Measurements from ENCODE around the gene ASS1.

The ASS1 gene

DNA sequence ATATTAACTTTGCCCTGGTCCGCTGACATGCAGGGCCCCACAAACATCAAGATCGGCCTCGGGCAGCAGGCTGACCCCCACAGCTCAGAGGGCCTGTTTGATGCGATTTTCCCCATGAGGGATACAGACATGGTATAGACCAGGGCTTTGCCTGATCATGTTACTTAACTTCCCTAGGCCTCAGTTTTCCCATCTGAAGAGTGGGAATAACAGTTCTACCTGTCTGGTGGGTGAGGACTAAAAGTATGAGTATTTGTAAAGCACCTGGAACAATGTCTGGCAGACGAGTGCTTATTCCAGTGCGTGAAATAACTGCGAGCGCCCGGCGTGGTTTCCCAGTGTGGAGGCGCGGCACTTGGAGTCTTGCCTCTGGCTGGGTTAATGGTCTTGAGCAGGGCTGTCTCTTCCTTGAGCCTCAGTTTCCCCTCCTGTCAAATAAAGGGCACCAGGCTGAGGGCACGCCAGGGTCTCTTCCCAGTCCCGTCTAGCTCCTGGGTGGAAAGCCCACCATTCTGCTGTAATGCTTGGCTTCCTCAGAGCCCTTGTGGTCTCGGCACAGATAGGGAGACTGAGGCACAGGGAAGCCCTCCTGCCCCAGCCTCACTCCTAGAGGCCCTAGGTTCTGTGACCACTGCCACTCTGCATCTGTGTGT lies 47.2 kb downstream of the ASS1 start:
- DNase-seq (ENCODE audit: insufficient read length, low spot score) (no peak), FAIRE-seq (no peak)

DNA sequence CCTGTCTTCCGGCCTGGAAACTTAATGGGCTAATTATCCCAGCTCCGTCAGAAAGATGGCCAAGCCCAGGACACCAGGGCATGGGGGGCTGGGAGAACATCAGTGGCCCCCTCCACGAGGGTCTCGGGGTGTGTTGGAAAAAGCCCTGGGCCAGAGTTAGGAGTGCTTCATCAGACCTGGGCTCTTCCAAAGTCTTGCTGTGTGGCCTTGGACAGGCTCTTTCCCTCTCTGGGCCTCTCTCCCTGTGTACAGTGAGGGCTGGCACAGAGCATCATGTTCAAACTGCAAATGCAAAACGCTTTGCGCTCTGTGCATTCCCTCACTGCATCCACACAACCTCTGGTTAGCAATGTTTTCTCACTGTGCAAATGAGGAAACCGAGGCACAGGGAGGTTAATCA lies 48.3 kb downstream of the ASS1 start:
- no peak for DNase-seq (ENCODE audit: insufficient read length, low spot score)
- FAIRE-seq: no peak

DNA sequence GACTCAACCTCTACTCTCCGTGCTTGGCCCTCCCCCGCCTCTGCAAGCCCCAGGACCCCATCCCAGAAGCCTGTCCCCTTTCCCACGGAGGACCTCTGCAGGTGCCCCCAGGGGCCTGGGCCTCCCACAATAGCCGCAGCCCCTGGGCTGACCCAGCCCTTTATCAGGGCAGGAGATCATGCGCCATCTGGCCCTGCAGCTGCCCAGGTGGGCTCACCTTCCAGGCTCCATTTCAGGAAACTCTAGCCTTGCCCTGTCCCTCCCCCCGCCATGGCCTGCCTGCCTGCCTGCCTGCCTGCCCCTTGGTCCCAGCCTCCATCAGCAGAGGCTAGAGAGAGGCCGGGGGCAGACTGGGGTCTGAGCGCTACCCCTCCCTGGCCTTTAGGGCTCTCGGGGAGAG lies 48.7 kb downstream of the ASS1 start:
- no peak for FAIRE-seq
- no peak for DNase-seq (ENCODE audit: insufficient read length, low spot score)

DNA sequence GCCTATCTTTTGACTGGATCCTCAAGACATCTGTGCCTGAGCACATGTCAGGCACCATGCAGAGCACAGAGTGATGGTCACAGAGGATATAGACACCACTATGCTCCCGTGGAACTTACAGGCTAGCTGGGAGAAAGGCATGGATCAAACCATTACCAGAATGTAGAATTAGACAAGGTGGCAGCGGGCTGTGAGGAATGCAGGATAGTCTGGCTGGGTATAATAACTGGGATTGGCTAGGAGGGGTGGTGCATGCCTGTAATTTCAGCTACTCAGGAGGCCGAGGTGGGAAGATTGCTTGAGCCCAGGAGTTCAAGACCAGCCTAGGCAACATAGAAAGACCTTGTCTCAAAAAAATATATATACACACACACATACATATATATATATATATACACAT lies 50.3 kb downstream of the ASS1 start:
- FAIRE-seq (no peak), DNase-seq (ENCODE audit: insufficient read length, low spot score) (no peak)

DNA sequence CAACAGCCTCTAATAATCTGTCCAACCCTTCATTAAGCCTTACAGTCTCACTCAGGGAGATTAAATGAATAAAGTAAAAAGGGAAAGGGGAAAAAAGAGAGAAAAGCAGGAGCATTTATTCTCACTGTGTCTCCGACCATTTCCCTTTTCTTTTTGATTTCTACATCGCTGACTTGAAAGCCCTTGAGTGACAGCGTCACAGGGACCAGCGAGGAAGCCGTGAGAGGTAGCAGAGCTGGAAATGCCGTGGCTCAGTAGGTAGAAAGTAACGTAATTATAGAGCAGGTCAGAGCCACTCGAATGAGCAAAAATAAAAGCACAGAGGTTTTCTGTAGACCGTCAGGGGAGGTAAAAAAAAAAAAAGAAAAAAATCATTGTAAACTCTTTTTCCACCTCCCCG lies 52.4 kb downstream of the ASS1 start:
- DNase-seq (ENCODE audit: insufficient read length, low spot score): no peak
- FAIRE-seq: no peak

DNA sequence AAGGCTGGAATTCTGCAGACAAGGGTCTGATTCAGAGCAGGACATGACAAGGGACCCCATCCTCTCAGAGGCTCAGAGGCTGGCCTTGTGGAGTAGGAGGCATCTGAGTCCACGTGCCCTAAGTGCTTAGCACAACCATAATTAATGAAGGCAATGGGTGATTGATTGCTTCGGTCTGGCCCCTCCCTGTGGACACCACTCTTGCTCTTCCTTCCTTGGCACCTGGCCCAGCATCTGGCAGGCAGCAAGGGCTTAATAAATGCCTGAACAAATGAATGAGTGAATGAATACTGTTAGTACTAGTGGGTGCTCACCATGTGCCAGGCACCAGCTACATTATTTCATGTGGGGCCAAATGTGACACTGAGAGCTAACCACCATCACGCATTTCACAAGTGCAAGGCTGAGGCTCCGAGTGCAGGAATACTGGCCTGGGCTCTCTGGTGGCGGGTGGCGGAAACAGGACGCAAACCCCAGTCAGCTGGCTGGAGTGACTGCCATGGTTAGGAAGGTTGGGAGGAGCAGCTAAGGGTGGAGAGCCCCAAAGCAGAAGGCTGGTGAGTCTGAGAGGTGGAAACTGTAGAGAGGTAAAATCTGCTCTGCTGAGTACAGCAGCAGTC lies 53.6 kb downstream of the ASS1 start:
- no peak for DNase-seq (ENCODE audit: insufficient read length, low spot score)
- no peak for FAIRE-seq

DNA sequence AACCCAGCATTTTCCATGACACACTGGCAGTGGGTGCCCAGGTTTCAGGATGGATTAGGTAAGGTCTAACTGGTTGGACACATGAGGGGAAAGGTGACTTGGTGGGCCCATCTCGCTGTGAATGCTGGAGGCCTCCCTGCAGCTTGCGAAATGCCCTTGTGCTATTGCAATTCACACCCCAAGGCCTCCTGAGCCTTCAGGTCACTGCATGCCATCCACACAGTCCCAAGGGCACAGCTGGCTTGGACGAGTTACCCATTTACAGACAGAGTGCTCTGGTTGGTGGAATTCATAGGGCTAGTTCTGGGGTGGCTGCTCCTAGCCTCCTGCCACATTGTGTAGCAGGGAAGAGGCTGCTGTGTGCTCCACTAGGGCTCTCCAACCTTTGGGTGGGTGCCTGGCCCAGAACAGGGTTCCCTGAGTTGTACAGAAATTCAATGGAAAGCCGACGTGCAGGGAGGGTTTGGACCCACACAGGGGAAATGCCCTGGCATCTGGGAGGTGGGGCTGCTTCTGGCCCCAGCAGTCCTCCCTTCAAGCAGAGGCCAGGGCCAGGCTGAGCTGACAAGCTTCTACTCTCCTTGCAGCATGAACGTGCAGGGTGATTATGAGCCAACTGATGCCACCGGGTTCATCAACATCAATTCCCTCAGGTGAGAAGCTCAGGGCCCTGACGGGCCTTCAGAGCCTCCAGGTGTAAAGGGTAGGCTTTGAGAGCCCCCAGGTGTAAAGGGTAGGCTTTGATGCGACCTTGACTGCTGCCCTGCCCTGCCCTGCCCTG lies 54.3 kb downstream of the ASS1 start:
- FAIRE-seq: no peak
- no peak for DNase-seq (ENCODE audit: insufficient read length, low spot score)

DNA sequence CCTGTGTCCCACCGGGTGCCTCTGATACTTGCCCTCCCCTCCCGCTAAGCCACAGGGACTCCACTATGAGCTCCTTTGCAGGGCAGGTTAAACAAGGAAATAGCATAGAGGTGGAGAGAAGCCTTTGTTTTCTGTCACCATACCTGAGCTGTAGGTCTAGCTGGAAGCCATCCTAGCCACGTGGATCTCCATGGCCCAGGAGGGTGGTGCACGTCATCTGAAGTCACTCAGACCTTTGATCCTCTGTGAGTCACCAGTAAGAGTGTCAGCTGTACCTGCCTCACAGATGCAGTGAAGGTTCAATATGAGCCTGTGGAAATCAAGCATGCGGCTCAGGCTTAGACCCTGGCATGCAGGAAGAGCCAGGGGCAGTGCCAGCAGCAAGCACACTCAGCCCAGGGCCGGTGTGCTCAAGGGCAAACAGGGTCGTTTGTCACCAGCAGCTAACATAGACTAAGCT lies 55.1 kb downstream of the ASS1 start:
- DNase-seq (ENCODE audit: insufficient read length, low spot score): no peak
- FAIRE-seq: no peak

DNA sequence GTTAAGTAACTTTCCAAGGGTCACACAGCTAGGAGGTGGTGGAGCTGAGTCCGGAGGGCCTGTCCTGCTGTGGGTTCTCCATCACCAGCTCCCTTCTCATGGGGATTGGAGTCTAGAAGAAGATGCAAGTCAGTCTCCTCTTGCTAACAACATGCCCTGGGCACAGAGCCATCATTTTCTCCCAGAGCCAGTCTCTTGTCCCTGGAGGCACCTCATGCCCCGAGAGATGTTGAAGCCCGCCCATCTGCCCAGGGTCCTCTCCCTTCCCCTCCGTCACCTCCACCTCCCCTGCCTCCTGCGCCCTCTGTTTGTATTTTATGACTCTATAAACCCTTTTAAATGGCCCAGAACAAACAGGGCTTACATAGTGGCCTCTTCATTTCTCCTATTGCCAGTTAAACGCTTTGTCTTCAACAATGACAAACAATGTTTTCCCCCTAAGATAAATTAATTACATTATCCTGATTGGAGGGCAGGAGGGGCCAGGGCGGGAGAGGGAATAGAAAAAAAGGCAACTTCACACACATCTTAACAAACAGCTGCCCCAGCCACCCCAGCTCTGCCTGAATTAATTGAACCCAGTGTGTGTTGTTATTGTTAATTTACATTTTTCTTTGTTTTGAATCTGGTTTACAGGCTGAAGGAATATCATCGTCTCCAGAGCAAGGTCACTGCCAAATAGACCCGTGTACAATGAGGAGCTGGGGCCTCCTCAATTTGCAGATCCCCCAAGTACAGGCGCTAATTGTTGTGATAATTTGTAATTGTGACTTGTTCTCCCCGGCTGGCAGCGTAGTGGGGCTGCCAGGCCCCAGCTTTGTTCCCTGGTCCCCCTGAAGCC lies 55.8 kb downstream of the ASS1 start:
- FAIRE-seq (no peak), DNase-seq (ENCODE audit: insufficient read length, low spot score) (no peak)

DNA sequence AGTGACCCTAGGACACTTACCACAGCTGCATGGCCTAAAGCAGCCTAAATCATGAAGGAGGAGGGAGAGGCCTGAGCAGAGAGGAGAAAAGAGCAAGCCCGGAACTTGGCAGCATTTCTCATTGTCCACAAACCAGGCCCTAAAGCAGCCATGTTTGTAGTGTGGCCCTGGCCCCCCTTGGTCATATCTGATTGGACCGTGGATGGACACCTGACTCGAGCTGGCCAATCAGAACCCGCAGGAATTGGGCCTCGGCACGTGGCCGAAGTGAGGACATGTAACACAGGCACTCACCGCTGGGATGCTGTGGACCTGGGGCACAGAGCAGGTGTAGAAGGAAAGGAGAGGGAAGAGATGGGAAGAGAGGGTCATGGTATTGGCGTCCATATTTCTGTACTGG lies 56.9 kb downstream of the ASS1 start:
- DNase-seq (ENCODE audit: insufficient read length, low spot score) (no peak), FAIRE-seq (no peak)

DNA sequence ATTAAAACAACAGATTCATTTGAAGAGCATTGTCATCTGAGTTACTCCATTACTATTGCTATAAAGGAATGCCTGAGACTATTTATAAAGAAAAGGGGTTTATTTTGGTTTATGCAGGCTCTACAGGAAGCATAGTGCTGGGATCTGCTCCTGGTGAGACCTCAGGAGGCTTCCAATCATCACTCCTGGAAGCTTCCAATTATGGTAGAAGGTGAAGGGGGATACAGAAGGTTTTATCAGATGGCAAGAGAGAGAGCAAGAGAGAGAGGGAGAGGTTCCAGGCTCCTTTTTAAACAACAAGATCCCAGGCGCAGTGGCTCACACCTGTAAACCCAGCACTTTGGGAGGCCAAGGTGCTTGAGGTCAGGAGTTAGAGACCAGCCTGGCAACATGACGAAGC lies 63.5 kb downstream of the ASS1 start:
- no peak for FAIRE-seq
- no peak for DNase-seq (ENCODE audit: insufficient read length, low spot score)

DNA sequence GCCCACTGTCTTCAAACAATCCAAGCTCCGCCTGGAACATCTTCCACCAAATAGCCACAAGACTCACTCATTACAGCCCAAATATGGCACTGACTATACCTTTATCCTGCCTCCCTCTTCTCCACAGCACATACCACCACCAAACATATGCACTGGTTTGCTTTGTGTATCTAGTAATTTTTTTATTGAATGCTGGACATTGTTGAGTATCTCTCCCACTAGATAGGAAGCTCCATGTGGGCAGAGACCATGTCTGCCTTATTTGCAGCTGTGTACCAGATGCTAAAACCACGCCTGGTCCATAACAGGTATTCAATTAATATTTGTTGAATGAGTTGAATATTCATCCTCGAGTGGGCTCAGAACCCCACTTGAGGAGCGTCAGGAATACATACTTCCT lies 67.4 kb downstream of the ASS1 start:
- no peak for DNase-seq (ENCODE audit: insufficient read length, low spot score)
- FAIRE-seq: no peak

DNA sequence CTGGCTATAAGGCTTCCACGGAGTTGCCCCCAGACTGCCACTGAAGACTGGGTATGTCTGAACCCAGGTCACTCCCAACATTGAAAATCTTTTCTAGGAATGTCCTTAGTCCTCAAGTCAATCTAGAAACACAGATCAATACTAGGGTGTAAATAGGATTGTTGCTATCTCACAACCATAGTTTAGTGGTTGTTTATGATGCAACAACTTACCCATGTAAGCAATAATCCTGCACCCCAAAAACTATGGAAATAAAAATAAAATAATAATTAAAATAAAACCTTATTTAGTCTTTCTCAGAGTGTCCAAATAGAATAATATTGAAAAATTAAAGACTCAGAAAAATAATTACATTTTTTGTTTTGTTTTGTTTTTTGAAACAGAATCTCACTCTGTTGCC lies 68.3 kb downstream of the ASS1 start:
- FAIRE-seq (no peak), DNase-seq (ENCODE audit: insufficient read length, low spot score) (no peak)

DNA sequence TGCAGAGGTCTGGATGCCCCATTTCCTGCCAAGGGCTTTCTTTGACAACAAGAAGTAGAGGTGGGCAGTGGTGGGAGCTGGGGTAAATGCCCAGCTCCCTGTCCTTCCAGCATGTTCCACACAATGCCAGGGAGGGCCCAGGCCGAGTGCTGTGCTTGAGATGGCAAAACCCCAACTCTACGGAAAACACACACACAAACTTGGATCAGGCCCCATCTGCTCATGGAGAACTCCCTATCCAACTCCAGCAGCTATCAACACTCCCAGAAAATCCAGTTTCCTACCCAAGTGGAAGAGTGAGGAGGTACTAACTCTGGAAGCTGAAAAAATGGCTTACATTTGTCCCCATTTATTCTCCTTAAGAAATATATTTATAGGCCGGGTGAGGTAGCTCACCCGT lies 73.5 kb downstream of the ASS1 start:
- no peak for DNase-seq (ENCODE audit: insufficient read length, low spot score)
- FAIRE-seq: no peak

DNA sequence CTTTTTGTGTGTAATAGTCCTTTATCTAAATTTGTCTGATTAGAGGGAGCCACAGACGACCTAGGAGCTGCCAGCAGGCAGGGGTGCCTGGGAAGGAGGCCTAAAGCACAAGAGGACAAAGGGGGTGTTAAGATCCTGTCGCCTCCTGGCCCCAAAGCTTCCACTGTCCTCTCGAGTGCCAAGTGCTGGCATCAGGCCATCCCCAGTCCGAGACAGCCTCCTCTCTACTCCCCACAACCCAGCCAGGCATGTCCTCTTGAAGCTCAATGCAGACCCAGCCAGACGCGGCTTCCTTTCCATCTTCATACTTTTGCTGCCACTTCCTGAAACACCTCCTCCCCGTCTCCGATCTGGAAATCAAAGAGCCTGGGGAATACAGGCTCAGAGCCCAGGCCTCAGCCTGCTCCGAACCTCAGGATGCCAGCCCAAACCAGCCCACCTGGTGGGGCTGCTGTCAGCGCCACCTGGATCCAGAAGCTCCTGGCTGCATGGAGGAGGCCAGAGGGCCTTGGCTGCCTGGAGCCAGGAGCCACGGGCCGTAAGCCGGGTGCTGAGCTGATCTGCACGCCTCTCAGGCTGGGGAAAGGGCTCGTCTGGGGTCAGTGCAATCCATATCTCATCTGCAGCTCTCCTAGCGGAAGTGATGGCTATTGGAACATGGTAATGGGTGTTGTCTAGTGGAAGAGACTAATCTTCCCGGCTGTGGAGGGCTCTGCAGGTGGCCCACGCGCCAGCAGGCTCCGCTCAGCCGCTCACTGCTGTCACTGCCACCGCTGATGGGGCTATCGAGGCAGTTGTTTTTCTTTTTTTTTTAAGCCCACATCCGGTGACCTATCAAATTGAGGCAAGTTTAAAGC lies 74.4 kb downstream of the ASS1 start:
- no peak for DNase-seq (ENCODE audit: insufficient read length, low spot score)
- no peak for FAIRE-seq

DNA sequence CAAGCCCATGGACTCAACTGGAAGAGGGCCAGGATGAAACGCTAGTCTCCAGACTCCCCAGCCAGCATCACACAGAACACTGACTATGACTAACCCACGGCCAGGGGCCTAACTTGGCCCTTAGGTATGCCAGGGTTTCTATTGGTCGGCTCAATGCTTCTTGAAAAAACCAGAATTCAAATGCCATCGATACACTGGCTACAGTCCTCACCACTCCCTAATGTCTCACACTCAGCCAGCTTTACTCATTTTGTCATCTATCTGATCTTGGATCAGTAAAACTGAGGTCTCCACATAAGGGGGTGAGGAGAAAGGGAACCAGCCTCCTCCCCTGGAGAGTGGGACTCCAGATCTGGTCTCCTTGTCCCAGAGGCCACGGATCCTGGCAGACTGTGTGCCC lies 75.2 kb downstream of the ASS1 start:
- FAIRE-seq: no peak
- DNase-seq (ENCODE audit: insufficient read length, low spot score): no peak

DNA sequence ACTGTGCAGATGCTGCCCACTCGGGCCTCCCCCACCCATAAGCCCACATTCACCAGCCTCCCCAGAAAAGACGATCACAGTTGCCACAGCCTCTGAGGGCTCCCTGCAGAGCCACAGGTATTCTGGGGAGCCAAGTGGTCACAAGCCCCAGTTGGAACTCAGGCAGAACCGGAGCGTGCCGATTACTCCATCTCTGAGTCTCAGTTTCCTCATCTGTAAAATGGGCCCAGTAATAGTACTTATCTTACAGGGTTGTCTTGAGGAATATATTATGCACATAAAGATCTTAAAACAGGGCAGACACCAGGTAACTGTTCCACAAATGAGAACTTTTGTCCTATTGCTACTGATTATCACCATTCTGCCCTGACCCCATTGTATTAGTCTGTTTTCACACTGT lies 77.0 kb downstream of the ASS1 start:
- no peak for DNase-seq (ENCODE audit: insufficient read length, low spot score)
- FAIRE-seq: no peak

DNA sequence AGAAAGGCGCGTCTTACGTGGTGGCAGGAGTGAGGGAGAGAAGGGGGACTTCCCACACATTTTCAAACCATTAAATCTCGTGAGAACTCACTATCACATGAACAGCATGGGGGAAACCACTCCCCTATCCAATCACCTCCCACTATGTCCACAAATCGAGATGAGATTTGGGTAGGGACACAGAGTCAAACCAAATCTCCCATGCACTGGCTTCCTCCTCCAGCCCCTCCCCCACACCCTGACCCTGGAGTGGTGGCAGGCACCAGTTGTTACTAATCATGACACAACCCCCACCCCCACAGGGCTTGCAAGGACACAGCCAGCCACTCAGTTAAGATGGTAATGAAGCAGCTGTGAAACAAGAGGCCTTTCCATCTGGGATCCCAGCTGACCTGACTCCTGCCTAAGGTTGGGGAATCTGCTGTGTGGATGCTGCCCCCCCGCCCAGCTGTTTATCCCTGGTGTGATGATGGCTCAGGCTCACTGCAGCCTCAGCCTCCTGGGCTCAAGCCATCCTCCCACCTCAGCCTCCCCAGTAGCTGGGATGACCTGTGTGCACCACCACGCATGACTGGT lies 77.6 kb downstream of the ASS1 start:
- DNase-seq (ENCODE audit: insufficient read length, low spot score) (no peak), FAIRE-seq (no peak)

DNA sequence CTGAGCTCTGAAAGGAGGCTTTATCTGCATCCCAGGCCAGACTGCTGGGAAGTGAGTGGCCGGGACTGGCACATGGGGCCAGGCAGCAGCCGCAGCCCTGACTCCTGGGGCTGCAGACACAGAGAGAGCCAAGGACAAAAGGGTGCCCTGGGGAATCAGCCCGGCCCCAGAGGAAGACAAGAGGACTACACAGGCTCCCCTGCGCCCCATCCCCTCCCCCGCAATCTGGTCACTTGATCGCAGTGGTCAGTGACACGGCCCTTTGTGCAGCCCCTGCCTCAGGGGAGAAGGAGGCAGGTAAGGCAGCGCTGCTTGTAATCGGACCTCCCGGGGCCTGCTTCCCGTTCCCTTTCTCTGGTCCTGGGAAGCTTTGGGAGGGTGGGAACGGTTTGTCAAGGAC lies 79.2 kb downstream of the ASS1 start:
- DNase-seq (ENCODE audit: insufficient read length, low spot score): no peak
- FAIRE-seq: no peak
